ENCODE results near the gene FEV. TPM values are rescaled to one million over a fixed set of nuclear protein-coding genes. Genes with fewer than 3 reads are reported as not detected.

FEV gene
- total RNA-seq, 4 donors from 2014 or later, result not detected

DNA sequence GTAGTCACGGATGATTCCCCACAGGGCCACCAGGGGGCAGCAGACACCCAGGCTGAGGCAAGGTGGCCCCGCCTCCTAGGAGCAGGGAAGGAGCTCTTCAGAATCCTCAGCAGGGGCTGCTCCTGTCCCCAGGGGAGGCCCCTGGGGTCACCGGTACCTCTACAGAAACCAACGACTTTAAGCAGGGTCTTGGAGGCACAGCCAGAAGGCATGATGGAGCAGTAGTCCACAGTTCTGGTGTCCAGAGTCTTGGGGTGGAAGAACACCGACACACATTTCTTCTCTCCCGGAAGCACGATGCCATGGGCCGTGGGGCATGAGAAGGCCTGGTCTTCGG lies 44.8 kb upstream of the FEV start:
- WGBS, 2 donors, result 33 to 46% methylated on average over 9 of the region's 9 CpGs
- TF ChIP-seq, protein P1, sequence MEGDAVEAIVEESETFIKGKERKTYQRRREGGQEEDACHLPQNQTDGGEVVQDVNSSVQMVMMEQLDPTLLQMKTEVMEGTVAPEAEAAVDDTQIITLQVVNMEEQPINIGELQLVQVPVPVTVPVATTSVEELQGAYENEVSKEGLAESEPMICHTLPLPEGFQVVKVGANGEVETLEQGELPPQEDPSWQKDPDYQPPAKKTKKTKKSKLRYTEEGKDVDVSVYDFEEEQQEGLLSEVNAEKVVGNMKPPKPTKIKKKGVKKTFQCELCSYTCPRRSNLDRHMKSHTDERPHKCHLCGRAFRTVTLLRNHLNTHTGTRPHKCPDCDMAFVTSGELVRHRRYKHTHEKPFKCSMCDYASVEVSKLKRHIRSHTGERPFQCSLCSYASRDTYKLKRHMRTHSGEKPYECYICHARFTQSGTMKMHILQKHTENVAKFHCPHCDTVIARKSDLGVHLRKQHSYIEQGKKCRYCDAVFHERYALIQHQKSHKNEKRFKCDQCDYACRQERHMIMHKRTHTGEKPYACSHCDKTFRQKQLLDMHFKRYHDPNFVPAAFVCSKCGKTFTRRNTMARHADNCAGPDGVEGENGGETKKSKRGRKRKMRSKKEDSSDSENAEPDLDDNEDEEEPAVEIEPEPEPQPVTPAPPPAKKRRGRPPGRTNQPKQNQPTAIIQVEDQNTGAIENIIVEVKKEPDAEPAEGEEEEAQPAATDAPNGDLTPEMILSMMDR (IDR thresholded peaks at IDR 0.05), result peak; percentile 87 to 96 (median 94)
- no peak for TF ChIP-seq POLR2A (IDR thresholded peaks at IDR 0.05)
- Histone ChIP-seq H3K27ac (no peak overlapping the region), H3K4me1 (peaks cover 0 to 14% (median 0%) of the 10 kb centered on the region in 4 donors), H3K27me3 (peaks cover 0 to 32% of the 10 kb centered on the region in 2 donors), H3K4me3 (no peak overlapping the region), H3K36me3 (no peaks in the 10 kb centered on the region), H3K9me3 (no peaks in the 10 kb centered on the region)
- peak; percentile 67 to 76 for DNase-seq (ENCODE audit: low spot score in 2 of 2)

GRCh38 chr2:219028996-219029828 lies 44.2 kb upstream of the FEV start:
- DNase-seq (ENCODE audit: low spot score in 2 of 2), result no peak
- TF ChIP-seq, protein P1 (IDR thresholded peaks at IDR 0.05), result no peak
- TF ChIP-seq POLR2A (IDR thresholded peaks at IDR 0.05) (no peak), EP300 (IDR thresholded peaks at IDR 0.05) (no peak)
- Histone ChIP-seq H3K27me3 (peaks cover 0 to 32% of the 10 kb centered on the region in 2 donors), H3K9me3 (no peaks in the 10 kb centered on the region), H3K27ac (no peak overlapping the region), H3K4me1 (peaks cover 0 to 17% (median 0%) of the 10 kb centered on the region in 4 donors), H3K4me3 (no peak overlapping the region), H3K36me3 (no peaks in the 10 kb centered on the region)
- 77 to 84% methylated on average over 13 of the region's 13 CpGs for WGBS, 2 donors

GRCh38 chr2:219028141-219028540 lies 43.2 kb upstream of the FEV start:
- H3K36me3 ChIP-seq, result no peaks in the 10 kb centered on the region
- H3K9me3 ChIP-seq, result no peaks in the 10 kb centered on the region
- DNase-seq (ENCODE audit: low spot score in 2 of 2), result no peak
- TF ChIP-seq EP300 (IDR thresholded peaks at IDR 0.05) (no peak), POLR2A (IDR thresholded peaks at IDR 0.05) (no peak)
- TF ChIP-seq, protein P1 (IDR thresholded peaks at IDR 0.05), result no peak
- peaks cover 0 to 21% (median 0%) of the 10 kb centered on the region in 4 donors for H3K4me1 ChIP-seq
- H3K27me3 ChIP-seq, result peaks cover 0 to 32% of the 10 kb centered on the region in 2 donors
- H3K27ac ChIP-seq, result no peak overlapping the region
- H3K4me3 ChIP-seq, result no peak overlapping the region
- WGBS, 2 donors, result 83 to 87% methylated on average over 5 of the region's 5 CpGs

GRCh38 chr2:219027511-219028055 lies 42.6 kb upstream of the FEV start:
- no peaks in the 10 kb centered on the region for H3K36me3 ChIP-seq
- TF ChIP-seq EP300 (IDR thresholded peaks at IDR 0.05) (no peak), POLR2A (IDR thresholded peaks at IDR 0.05) (no peak)
- TF ChIP-seq, protein P1 (IDR thresholded peaks at IDR 0.05), result no peak
- WGBS, 2 donors, result 87 to 91% methylated on average over 22 of the region's 22 CpGs
- no peak for DNase-seq (ENCODE audit: low spot score in 2 of 2)
- peaks cover 0 to 21% (median 0%) of the 10 kb centered on the region in 4 donors for H3K4me1 ChIP-seq
- H3K27ac ChIP-seq, result peak overlapping the region in 1 of 4 donors; percentile 75
- peaks cover 0 to 28% of the 10 kb centered on the region in 2 donors for H3K27me3 ChIP-seq
- no peak overlapping the region for H3K4me3 ChIP-seq
- no peaks in the 10 kb centered on the region for H3K9me3 ChIP-seq

DNA sequence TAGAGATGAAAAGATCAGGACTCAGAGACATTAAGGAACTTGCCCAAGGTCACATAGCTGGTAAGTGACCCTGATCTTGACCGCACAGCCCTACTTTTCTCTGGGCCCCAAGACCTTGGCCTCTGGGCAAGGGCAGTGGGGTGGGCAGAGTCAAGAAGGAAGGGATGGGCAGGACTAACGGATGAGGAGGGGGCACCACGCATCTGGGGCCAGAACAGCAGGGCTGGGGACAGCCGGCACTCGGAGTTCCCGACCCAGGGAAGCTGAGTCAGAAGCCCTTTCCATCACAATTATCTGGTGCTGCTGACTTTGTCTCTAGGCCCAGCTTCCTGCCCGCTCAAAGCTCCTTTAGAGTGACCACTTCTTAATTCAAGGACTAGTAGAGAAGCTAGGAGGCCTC lies 42.0 kb upstream of the FEV start:
- no peak for DNase-seq (ENCODE audit: low spot score in 2 of 2)
- Histone ChIP-seq H3K36me3 (no peaks in the 10 kb centered on the region), H3K4me3 (no peak overlapping the region), H3K4me1 (peaks cover 0 to 21% (median 0%) of the 10 kb centered on the region in 4 donors), H3K27me3 (peaks cover 0 to 23% of the 10 kb centered on the region in 2 donors), H3K9me3 (no peaks in the 10 kb centered on the region), H3K27ac (peak overlapping the region; percentile 25 to 75 (median 53))
- TF ChIP-seq, protein P1 (IDR thresholded peaks at IDR 0.05), result no peak
- TF ChIP-seq EP300 (IDR thresholded peaks at IDR 0.05) (no peak), POLR2A (IDR thresholded peaks at IDR 0.05) (no peak)
- WGBS, 2 donors, result 50 to 70% methylated on average over 6 to 7 of the region's 7 CpGs
